Subcutaneous adipose tissue (tissue), 4 donors: ENCODE data around the gene ABCB11. TPM values are rescaled to one million over a fixed set of nuclear protein-coding genes. Genes with fewer than 3 reads are reported as not detected.

Experiments
- total RNA-seq, 4 donors: library from RNA; depleted of rRNA; stranded (reverse); fragments of >200 nt; gene quantifications; one replicate each; pipeline ENCODE4 v1.1.0, GENCODE V29; 2016
- TF ChIP-seq, protein P1 (sequence below): fragments of 450-650 bp; IDR thresholded peaks from one replicate; pipeline ENCODE4 v1.5.1; 2016; ENCODE audit warnings: low read depth, mild to moderate bottlenecking, control low read depth, antibody characterized with exemption, moderate library complexity

ABCB11 gene
- total RNA-seq, 4 donors from 2014 or later, result 4.6 to 89.1 (median 13.1) TPM

DNA sequence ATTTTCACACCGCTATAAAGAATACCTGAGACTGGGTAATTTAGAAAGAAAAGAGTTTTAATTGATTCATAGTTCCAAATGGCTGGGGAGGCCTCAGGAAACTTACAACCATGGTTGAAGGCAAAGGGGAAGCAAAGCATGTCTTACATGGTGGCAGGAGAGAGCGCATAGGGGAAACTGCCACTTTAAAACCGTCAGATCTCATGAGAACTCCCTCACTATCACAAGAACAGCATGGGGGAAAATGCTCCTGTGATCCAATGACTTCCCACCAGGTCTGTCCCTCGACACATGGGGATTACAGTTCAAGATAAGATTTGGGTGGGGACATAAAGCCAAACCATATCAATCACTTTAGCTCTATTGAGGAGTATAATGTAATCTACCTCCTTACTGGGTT is 53.5 kb downstream of the ABCB11 start:
- TF ChIP-seq, protein P1, sequence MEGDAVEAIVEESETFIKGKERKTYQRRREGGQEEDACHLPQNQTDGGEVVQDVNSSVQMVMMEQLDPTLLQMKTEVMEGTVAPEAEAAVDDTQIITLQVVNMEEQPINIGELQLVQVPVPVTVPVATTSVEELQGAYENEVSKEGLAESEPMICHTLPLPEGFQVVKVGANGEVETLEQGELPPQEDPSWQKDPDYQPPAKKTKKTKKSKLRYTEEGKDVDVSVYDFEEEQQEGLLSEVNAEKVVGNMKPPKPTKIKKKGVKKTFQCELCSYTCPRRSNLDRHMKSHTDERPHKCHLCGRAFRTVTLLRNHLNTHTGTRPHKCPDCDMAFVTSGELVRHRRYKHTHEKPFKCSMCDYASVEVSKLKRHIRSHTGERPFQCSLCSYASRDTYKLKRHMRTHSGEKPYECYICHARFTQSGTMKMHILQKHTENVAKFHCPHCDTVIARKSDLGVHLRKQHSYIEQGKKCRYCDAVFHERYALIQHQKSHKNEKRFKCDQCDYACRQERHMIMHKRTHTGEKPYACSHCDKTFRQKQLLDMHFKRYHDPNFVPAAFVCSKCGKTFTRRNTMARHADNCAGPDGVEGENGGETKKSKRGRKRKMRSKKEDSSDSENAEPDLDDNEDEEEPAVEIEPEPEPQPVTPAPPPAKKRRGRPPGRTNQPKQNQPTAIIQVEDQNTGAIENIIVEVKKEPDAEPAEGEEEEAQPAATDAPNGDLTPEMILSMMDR, result no peak

DNA sequence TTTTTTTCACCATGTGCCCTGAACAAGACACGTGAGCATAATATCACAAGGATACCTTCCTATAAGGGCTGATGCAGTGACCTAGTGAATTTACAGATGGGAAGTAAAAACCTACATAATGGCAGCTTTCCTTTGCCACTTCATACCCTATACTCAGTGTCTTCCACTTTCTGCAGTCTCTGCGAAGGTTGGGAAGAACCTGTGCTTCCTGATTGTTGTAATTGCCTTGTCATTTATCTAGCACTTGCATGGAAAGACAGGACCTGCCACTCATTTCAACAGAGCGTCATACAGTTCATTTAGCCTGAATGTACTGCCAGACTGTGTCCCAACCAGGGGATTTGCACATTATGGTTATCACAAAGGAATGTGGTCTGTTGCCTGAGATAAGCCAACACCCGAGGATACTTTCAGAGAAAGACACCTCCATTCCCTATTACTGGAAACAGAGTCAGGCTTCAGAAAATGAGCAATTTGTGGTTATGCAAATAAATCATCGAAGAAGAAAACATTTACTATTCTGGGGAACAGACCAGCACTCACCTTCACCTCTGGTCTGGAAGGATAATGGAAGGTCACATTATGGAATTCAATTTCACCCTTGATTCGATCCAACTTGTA is 55.0 kb downstream of the ABCB11 start:
- TF ChIP-seq, protein P1, result no peak

DNA sequence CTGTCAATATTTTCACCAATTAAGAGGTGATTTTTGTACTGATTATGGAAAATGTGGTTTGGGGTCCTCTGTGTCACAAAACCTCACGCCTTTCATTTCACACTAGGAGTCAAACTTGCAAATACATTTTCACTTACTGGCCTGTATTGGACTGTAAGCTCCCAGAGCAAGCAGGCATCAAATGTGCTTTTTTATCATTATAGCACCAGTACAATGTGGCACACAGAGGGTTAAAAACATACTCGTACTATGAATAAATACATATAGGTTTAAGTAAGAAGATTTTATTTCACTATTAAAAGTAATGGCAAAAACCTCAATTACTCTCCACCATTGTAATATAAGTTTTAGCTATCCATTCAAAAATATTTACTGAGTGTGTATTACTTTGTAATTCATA is 56.7 kb downstream of the ABCB11 start:
- TF ChIP-seq, protein P1, result no peak

DNA sequence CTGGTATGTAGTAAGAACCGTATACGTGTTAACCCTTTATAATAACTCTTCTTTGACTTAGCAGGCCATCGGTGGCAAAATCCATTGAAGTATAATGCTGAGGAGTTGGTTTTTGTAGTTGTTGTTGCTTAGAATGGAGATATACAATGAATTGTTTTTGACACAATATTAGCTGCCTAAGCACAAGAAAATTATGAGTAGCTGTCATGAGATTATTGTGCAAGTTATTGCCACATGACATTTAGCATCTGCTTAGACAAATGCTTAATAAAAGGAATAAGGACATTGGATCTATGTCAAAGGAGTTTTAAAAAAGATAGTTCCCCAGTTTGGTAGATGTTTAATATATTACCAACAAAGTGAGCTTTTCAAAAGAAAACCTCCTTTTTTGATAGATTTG is 59.9 kb downstream of the ABCB11 start:
- TF ChIP-seq, protein P1, result no peak

DNA sequence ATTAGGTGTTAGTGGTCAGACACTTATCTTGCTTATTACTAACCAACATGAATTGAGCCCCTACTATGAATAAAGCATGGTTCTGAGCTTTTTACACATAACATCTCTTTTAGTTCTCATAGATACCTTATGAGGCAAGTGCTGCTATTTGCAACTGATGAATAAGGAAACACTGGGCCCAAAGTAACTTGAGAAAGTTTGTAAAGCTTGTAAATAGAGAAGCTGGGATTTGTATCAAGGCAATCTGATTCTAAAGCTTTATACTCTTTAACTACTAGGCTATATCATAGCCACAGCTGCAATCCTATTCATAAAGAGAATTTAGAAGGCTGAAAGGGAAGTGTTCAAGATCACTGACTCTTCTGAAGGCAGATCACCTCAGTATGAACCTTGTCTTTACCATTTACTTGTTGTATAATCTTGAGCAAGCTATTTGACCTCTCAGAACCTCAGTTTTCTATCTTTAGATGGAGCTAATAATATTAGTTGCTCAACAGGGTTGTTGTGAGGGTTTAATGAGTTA is 60.4 kb downstream of the ABCB11 start:
- TF ChIP-seq, protein P1, result no peak

DNA sequence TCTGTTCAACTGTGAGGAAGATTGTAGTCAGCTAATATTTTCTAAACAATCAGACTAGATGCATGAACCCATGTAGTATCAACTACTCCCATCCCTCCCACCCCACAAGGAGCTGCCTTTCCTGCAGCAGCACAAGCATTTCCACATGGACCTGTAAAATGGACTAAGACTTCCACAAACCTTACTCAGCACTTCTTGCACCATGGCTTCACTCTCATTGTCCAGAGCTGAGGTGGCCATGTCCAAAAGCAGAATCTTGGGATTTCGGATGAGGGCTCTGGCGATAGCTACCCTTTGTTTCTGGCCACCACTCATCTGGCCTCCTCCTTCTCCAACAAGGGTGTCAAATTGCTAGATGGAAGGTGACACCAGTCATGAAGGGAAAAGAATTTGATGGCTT is 61.3 kb downstream of the ABCB11 start:
- TF ChIP-seq, protein P1, result no peak

DNA sequence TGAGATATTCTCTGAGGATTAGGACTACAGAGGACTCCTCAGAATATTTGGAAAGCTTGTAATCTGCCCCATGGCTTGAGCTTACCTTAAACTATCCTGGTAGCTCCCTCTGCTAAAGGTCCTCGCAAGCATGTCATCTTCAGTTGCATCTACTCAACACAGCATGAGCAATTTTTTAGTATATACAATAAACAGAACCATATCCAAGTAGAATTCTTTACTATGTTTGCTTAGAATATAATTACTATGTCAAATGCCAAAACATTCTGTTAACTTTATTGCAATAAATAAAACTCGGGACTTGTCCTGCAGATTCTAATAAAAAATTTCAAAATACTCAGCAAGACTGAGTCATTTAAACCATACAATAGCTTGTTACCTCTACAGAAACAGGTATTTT is 62.8 kb downstream of the ABCB11 start:
- TF ChIP-seq, protein P1, result no peak
